ENCODE data around the gene PRSS27.

PRSS27 gene

GRCh38 chr16:2720719-2721633, 952 bp upstream of the PRSS27 start (continued):
- no peak for TF ChIP-seq ZNF2 (tag by site-specific recombination; IDR thresholded peaks at IDR 0.05)
- TF ChIP-seq EGR2 (tag by site-specific recombination; IDR thresholded peaks at IDR 0.05; ENCODE audit: low read depth) = peak; percentile 56; the same call in 1 of the 2 replicates
- peak; percentile 38; the same call in 1 of the 2 replicates for TF ChIP-seq PRDM4 (tag by site-specific recombination; IDR thresholded peaks at IDR 0.05)
- TF ChIP-seq ZNF548 (tag by site-specific recombination; IDR thresholded peaks at IDR 0.05) = no peak
- TF ChIP-seq OVOL3 (tag by site-specific recombination; IDR thresholded peaks at IDR 0.05) = no peak
- peak; percentile 91 for TF ChIP-seq ZBTB8A (tag by site-specific recombination; IDR thresholded peaks at IDR 0.05)
- no peak for TF ChIP-seq ZFP3 (tag by site-specific recombination; IDR thresholded peaks at IDR 0.05; ENCODE audit: low read depth)
- peak; percentile 81 for TF ChIP-seq PRDM10 (tag by site-specific recombination; IDR thresholded peaks at IDR 0.05)
- TF ChIP-seq MYNN (tag by site-specific recombination; IDR thresholded peaks at IDR 0.05; ENCODE audit: borderline replicate concordance) = no peak; the same call in 1 of the 2 replicates
- peak; percentile 87; the same call in 1 of the 2 replicates for TF ChIP-seq ZNF785 (tag by site-specific recombination; IDR thresholded peaks at IDR 0.05)
- 0 out of 2 replicates have a peak, but pooled peaks have one; percentile 28 for TF ChIP-seq ZNF501 (tag by site-specific recombination; IDR thresholded peaks at IDR 0.05)
- no peak for TF ChIP-seq ZNF664 (tag by site-specific recombination; IDR thresholded peaks at IDR 0.05)
- TF ChIP-seq ZNF76 (tag by site-specific recombination; IDR thresholded peaks at IDR 0.05; ENCODE audit: borderline replicate concordance, low read depth) = 0 out of 2 replicates have a peak, but pooled peaks have one; percentile 34
- TF ChIP-seq PRDM6 (tag by site-specific recombination; IDR thresholded peaks at IDR 0.05) = no peak
- TF ChIP-seq, protein P1, sequence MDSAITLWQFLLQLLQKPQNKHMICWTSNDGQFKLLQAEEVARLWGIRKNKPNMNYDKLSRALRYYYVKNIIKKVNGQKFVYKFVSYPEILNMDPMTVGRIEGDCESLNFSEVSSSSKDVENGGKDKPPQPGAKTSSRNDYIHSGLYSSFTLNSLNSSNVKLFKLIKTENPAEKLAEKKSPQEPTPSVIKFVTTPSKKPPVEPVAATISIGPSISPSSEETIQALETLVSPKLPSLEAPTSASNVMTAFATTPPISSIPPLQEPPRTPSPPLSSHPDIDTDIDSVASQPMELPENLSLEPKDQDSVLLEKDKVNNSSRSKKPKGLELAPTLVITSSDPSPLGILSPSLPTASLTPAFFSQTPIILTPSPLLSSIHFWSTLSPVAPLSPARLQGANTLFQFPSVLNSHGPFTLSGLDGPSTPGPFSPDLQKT (IDR thresholded peaks at IDR 0.05; ENCODE audit: borderline replicate concordance, low read depth, low read length) = no peak
- no peak for TF ChIP-seq ZNF280D (tag by site-specific recombination; IDR thresholded peaks at IDR 0.05)
- TF ChIP-seq ZNF670 (tag by site-specific recombination; IDR thresholded peaks at IDR 0.05; ENCODE audit: low read depth) = no peak
- TF ChIP-seq ZNF202 (tag by site-specific recombination; IDR thresholded peaks at IDR 0.05; ENCODE audit: borderline replicate concordance) = no peak
- TF ChIP-seq SCRT2 (tag by site-specific recombination; IDR thresholded peaks at IDR 0.05) = no peak
- TF ChIP-seq, protein P2, sequence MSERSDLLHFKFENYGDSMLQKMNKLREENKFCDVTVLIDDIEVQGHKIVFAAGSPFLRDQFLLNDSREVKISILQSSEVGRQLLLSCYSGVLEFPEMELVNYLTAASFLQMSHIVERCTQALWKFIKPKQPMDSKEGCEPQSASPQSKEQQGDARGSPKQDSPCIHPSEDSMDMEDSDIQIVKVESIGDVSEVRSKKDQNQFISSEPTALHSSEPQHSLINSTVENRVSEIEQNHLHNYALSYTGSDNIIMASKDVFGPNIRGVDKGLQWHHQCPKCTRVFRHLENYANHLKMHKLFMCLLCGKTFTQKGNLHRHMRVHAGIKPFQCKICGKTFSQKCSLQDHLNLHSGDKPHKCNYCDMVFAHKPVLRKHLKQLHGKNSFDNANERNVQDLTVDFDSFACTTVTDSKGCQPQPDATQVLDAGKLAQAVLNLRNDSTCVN (tag by site-specific recombination; optimal IDR thresholded peaks at IDR 0.05) = peak; percentile 83
- TF ChIP-seq BCL11A (tag by site-specific recombination; IDR thresholded peaks at IDR 0.05; ENCODE audit: low read depth) = no peak
- no peak for TF ChIP-seq ZNF211 (tag by site-specific recombination; IDR thresholded peaks at IDR 0.05; ENCODE audit: low read depth)
- peak; percentile 75; the same call in 1 of the 2 replicates for TF ChIP-seq YY1 (tag by site-specific recombination; IDR thresholded peaks at IDR 0.05)
- TF ChIP-seq KLF10 (tag by site-specific recombination; IDR thresholded peaks at IDR 0.05) = peak; percentile 88
